ENCODE measurements around the gene OAS2.

DNA sequence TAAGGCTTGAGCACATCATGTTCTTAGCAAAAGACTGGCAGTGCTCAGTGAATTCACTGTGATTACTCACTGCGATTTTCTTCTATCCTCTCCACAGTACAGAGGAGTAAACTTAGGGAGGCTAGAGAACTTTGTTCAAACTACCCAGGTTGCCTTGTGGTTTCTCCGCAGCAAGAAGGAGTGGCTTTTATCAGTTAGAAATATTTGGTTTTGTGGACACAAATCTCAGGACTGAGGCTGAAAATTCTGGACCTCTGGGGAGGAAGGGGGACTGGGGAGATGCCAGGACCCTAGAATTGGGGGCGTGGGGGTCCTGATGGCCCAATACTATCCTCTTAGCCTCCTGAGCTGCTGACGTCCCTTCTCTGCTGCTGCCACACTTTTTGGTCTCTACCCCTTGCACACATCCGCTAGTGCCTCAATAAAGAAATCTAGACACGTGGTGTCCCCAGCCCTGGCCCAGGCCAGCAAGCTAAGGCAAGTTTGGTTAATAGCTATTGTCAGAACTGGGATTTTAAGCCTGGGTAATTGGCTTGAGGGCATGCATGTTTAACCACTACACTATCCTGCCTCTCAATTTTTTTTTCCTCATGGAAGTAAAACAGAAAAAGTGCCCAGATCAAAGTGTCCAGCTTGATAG is 842 bp downstream of the OAS2 start:
- TF ChIP-seq EZH2 (IDR thresholded peaks at IDR 0.05; ENCODE audit: insufficient read depth, poor library complexity, severe bottlenecking) (no peak), EZH2phosphoT487 (IDR thresholded peaks at IDR 0.05; ENCODE audit: insufficient read depth, low read depth) (no peak)
